HepG2 (cell line): ENCODE data around the gene TTC38. TPM values are rescaled to one million over a fixed set of nuclear protein-coding genes. Genes with fewer than 3 reads are reported as not detected.
A peak's percentile ranks its signal among the peaks of the same experiment; 100 is the strongest.

Experiments used
- CENPT ChIP-seq: sonication (generic); formaldehyde crosslinking; IDR thresholded peaks from 2 replicates; pipeline ENCODE4 v1.8.0; 2022; ENCODE audit warnings: low read depth, mild to moderate bottlenecking, moderate library complexity, missing genetic modification reagents
- HES4 ChIP-seq: sonication (generic); formaldehyde crosslinking; IDR thresholded peaks from 2 replicates; pipeline ENCODE4 v1.9.0; 2021; ENCODE audit warnings: mild to moderate bottlenecking, missing genetic modification reagents, borderline replicate concordance
- KAT2B ChIP-seq: fragments of 150-350 bp; IDR thresholded peaks from 2 replicates; pipeline ENCODE4 v1.6.1; 2014; ENCODE audit warnings: low read depth, low read length, borderline replicate concordance
- KLF6 ChIP-seq: IDR thresholded peaks from 2 replicates; pipeline ENCODE4 v1.8.0; 2016; ENCODE audit warnings: missing biosample characterization, missing genetic modification reagents
- KLF9 ChIP-seq: IDR thresholded peaks from 2 replicates; pipeline ENCODE4 v1.6.1; 2016; ENCODE audit warnings: low read depth
- NFE2 ChIP-seq: sonication (generic); formaldehyde crosslinking; IDR thresholded peaks from 2 replicates; pipeline ENCODE4 v1.4.0; 2020; ENCODE audit warnings: missing genetic modification reagents
- NFIC ChIP-seq: IDR thresholded peaks from 2 replicates; pipeline ENCODE4 v1.6.1; 2012; ENCODE audit warnings: mild to moderate bottlenecking, low read length, inconsistent platforms
- SMC3 ChIP-seq: IDR thresholded peaks from 2 replicates; pipeline ENCODE4 v1.6.1; 2011; ENCODE audit warnings: low read length, improper control_type of control experiment
- STAT5B ChIP-seq: sonication (generic); formaldehyde crosslinking; IDR thresholded peaks from 2 replicates; pipeline ENCODE4 v1.4.0; 2020; ENCODE audit warnings: missing genetic modification reagents
- ZFP62 ChIP-seq: sonication (generic); formaldehyde crosslinking; IDR thresholded peaks from 2 replicates; pipeline ENCODE4 v1.4.0; 2020; ENCODE audit warnings: missing genetic modification reagents
- ZNF652 ChIP-seq: IDR thresholded peaks from 2 replicates; pipeline ENCODE4 v1.6.1; 2016; ENCODE audit warnings: low read depth, borderline replicate concordance
- polyA plus RNA-seq, 8 experiments: library from polyadenylated mRNA; depleted of rRNA in 3 of 8; stranded (reverse) in 7 of 8; unstranded in 1 of 8; fragments of >200 nt; fragmentation: Illumina TruSeq in 4 of 8; extraction: Trizol in 4 of 8; gene quantifications; 2 replicates each; pipeline versions ENCODE4 v1.2.1 to v1.2.3, GENCODE V29; 2011 to 2016; ENCODE audit warnings: low read depth in 4 of 8, missing spikeins in 1 of 8, mixed read lengths in 1 of 8; ENCODE audit not compliant: insufficient read depth in 1 of 8
- total RNA-seq, 5 experiments: library from RNA; depleted of rRNA; stranded (reverse); fragments of >200 nt; fragmentation: Illumina TruSeq; extraction: Trizol; gene quantifications; 2 replicates each; pipeline ENCODE4 v1.2.3, GENCODE V29; 2016; ENCODE audit warnings: low read depth in 1 of 5
- TF ChIP-seq, protein P1 (sequence below): sonication (generic); formaldehyde crosslinking; IDR thresholded peaks from 2 replicates; pipeline ENCODE4 v1.4.0; 2020; ENCODE audit warnings: missing genetic modification reagents
- TF ChIP-seq, protein P2 (sequence below), 2 experiments: sonication (generic) in 1 of 2; formaldehyde crosslinking in 1 of 2; IDR thresholded peaks; 2 replicates each; pipeline versions ENCODE4 v1.4.0 to v1.6.1; 2016 to 2020; ENCODE audit warnings: borderline replicate concordance in 1 of 2, low read depth in 1 of 2, mild to moderate bottlenecking in 1 of 2, missing genetic modification reagents in 1 of 2
- TF ChIP-seq, protein P3 (sequence below): sonication (generic); formaldehyde crosslinking; IDR thresholded peaks from 2 replicates; pipeline ENCODE4 v1.8.0; 2022; ENCODE audit warnings: mild to moderate bottlenecking, missing genetic modification reagents

TTC38 gene
- total and polyA plus RNA-seq, 2 of the 13 experiments (the other 11 are each of a cell fraction or from before 2014, with no cell fraction given) = 101 to 105 TPM

DNA sequence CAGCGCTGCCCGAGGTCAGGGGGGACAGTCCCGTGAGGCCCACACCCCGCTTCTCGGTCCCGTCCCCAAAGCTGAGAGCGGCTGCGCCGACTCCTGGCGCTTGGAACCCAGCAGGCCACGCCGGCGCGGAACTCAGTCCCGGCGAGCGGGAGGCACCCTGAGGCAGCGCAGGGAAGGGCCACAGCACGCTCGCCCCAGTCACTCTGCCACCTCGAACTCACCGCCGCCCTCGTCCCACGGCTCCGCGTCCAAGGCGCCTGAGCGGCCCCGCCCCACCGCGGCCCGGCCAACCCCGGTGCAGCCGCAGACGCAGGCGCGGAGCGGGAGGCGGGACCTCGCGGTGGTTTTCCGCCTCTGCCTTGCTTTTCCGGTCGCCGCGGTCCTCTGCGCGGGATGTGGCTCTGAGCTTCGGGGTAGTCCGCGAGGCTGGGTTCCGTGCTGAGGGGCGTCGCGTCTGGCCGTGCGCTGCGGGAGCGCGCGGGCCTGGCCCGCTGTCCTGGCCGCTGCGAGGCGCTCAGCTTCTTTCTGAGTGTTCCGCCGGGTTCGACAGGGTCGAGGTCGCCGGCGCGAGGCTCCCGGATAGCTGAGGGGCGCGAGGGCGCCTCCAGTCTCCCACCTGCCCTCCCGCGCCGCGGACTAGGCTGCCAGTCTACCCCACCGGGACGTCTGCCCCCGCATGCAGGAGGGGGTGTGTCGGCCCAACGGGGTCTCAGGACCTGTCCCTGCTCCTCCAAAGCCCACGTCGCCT is 17.6 kb upstream of the TTC38 start, which contains the start of gene CDPF1 (continued):
- TF ChIP-seq, protein P1, sequence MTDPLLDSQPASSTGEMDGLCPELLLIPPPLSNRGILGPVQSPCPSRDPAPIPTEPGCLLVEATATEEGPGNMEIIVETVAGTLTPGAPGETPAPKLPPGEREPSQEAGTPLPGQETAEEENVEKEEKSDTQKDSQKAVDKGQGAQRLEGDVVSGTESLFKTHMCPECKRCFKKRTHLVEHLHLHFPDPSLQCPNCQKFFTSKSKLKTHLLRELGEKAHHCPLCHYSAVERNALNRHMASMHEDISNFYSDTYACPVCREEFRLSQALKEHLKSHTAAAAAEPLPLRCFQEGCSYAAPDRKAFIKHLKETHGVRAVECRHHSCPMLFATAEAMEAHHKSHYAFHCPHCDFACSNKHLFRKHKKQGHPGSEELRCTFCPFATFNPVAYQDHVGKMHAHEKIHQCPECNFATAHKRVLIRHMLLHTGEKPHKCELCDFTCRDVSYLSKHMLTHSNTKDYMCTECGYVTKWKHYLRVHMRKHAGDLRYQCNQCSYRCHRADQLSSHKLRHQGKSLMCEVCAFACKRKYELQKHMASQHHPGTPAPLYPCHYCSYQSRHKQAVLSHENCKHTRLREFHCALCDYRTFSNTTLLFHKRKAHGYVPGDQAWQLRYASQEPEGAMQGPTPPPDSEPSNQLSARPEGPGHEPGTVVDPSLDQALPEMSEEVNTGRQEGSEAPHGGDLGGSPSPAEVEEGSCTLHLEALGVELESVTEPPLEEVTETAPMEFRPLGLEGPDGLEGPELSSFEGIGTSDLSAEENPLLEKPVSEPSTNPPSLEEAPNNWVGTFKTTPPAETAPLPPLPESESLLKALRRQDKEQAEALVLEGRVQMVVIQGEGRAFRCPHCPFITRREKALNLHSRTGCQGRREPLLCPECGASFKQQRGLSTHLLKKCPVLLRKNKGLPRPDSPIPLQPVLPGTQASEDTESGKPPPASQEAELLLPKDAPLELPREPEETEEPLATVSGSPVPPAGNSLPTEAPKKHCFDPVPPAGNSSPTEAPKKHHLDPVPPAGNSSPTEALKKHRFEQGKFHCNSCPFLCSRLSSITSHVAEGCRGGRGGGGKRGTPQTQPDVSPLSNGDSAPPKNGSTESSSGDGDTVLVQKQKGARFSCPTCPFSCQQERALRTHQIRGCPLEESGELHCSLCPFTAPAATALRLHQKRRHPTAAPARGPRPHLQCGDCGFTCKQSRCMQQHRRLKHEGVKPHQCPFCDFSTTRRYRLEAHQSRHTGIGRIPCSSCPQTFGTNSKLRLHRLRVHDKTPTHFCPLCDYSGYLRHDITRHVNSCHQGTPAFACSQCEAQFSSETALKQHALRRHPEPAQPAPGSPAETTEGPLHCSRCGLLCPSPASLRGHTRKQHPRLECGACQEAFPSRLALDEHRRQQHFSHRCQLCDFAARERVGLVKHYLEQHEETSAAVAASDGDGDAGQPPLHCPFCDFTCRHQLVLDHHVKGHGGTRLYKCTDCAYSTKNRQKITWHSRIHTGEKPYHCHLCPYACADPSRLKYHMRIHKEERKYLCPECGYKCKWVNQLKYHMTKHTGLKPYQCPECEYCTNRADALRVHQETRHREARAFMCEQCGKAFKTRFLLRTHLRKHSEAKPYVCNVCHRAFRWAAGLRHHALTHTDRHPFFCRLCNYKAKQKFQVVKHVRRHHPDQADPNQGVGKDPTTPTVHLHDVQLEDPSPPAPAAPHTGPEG (CRISPR knock-in tag) = peak; percentile 95
- TF ChIP-seq ZNF652 (CRISPR knock-in tag) = no peak
- TF ChIP-seq SMC3 = no peak
- TF ChIP-seq, protein P2, sequence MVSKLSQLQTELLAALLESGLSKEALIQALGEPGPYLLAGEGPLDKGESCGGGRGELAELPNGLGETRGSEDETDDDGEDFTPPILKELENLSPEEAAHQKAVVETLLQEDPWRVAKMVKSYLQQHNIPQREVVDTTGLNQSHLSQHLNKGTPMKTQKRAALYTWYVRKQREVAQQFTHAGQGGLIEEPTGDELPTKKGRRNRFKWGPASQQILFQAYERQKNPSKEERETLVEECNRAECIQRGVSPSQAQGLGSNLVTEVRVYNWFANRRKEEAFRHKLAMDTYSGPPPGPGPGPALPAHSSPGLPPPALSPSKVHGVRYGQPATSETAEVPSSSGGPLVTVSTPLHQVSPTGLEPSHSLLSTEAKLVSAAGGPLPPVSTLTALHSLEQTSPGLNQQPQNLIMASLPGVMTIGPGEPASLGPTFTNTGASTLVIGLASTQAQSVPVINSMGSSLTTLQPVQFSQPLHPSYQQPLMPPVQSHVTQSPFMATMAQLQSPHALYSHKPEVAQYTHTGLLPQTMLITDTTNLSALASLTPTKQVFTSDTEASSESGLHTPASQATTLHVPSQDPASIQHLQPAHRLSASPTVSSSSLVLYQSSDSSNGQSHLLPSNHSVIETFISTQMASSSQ (IDR thresholded peaks at IDR 0.05; ENCODE audit: low read depth) = no peak
- TF ChIP-seq, protein P2 (CRISPR knock-in tag; IDR thresholded peaks at IDR 0.05; ENCODE audit: borderline replicate concordance) = peak; percentile 75; the same call in 1 of the 2 replicates
- peak; percentile 92 for TF ChIP-seq KLF6 (CRISPR knock-in tag)
- no peak for TF ChIP-seq ZFP62 (CRISPR knock-in tag)
- TF ChIP-seq STAT5B (CRISPR knock-in tag) = no peak
- TF ChIP-seq KLF9 = no peak
- TF ChIP-seq NFIC = no peak
- no peak for TF ChIP-seq NFE2 (CRISPR knock-in tag)
- TF ChIP-seq KAT2B = no peak
- peak; percentile 92 for TF ChIP-seq HES4 (CRISPR knock-in tag)
- TF ChIP-seq CENPT (CRISPR knock-in tag) = peak; percentile 42; the same call in 1 of the 2 replicates
- TF ChIP-seq, protein P3, sequence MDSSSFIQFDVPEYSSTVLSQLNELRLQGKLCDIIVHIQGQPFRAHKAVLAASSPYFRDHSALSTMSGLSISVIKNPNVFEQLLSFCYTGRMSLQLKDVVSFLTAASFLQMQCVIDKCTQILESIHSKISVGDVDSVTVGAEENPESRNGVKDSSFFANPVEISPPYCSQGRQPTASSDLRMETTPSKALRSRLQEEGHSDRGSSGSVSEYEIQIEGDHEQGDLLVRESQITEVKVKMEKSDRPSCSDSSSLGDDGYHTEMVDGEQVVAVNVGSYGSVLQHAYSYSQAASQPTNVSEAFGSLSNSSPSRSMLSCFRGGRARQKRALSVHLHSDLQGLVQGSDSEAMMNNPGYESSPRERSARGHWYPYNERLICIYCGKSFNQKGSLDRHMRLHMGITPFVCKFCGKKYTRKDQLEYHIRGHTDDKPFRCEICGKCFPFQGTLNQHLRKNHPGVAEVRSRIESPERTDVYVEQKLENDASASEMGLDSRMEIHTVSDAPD (CRISPR knock-in tag) = 0 out of 2 replicates have a peak, but pooled peaks have one; percentile 35
